ENCODE results near the gene THOC6.

The THOC6 gene

DNA sequence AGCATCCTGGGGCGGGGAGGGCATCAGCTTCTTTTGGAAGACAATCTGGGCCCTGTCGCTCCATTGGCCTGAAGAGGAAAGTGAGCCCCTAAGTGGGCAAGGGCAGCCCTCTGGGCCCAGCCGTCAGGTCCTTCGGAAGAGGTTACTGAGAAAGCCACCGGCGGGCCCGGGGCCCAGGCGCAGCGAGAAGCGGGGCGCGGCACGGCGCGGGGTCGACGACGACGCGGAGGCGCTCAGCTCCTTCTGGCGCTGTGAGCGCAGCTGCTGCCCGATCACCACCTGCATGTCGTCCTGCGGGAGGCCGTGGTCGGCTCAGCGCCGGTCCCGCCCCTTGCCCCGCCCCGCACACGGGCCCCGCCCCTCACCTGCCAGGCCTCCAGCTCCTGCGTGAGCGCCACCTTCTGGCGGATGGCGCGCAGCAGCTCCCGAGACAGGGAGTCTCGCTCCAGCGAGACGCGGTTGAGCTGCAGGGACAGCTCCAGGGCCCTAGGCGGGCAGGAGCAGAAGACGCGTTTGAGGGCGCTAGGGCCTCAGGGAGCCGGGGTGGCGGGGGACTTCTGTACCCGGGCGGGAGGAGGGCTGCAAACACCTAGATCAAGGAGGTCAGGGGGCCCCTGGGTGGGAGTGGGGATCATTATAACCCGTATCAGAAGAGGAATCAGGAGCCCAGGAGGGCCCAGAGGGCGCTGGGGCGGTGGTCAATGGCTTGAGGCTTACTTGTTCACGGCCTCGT is 4.3 kb downstream of the THOC6 start:
- Histone ChIP-seq H3K27me3 (ENCODE audit: insufficient read depth, low read length, poor library complexity) (no peaks in the 10 kb centered on the region), H3K79me2 (ENCODE audit: control insufficient read depth, insufficient read depth, low read length) (no peaks in the 10 kb centered on the region), H3K18ac (ENCODE audit: low read length) (no peak overlapping the region), H3K23ac (ENCODE audit: low read length) (no peak overlapping the region), H4K5ac (ENCODE audit: low read length) (no peak overlapping the region), H3K56ac (ENCODE audit: low read length) (peak overlapping the region; percentile 64), H2BK5ac (ENCODE audit: low read length) (no peak overlapping the region), H3K27ac (ENCODE audit: low read depth, low read length) (no peak overlapping the region), H3K36me3 (ENCODE audit: control insufficient read depth, insufficient read depth, low read length) (peaks cover 8% of the 10 kb centered on the region), H2BK15ac (replicated peaks; ENCODE audit: low read depth) (no peak overlapping the region), H3K9ac (ENCODE audit: low read length) (peak overlapping the region; percentile 47), H2AK5ac (ENCODE audit: low read length) (no peak overlapping the region), H3K4me1 (ENCODE audit: control insufficient read depth, low read depth, low read length) (peaks cover 1% of the 10 kb centered on the region), H3K79me1 (ENCODE audit: low read length) (peaks cover under 1% of the 10 kb centered on the region), H3K4ac (ENCODE audit: low read depth, low read length) (no peak overlapping the region), H3K4me3 (ENCODE audit: low read length) (no peak overlapping the region), H3K4me2 (ENCODE audit: low read length) (peak overlapping the region; percentile 31), H2BK120ac (ENCODE audit: low read depth, low read length) (no peak overlapping the region), H4K8ac (ENCODE audit: low read depth, low read length) (no peak overlapping the region)
- peak; percentile 93 for DNase-seq
- no CpG with 5 or more reads among the region's 58 CpGs for WGBS (ENCODE audit: extremely low coverage, insufficient coverage, low lambda C conversion rate)

- Histone ChIP-seq H2AK5ac (ENCODE audit: low read length) (no peak overlapping the region), H3K56ac (ENCODE audit: low read length) (no peak overlapping the region)
Measured at GRCh38 chr16:3028716-3029319, 5.0 kb downstream of the THOC6 start.

GRCh38 chr16:3029491-3030221 is 5.8 kb downstream of the THOC6 start:
- WGBS (ENCODE audit: extremely low coverage, insufficient coverage, low lambda C conversion rate) = no CpG with 5 or more reads among the region's 59 CpGs
- Histone ChIP-seq H3K56ac (ENCODE audit: low read length) (no peak overlapping the region), H3K23ac (ENCODE audit: low read length) (no peak overlapping the region), H3K27me3 (ENCODE audit: insufficient read depth, low read length, poor library complexity) (no peaks in the 10 kb centered on the region), H3K4me1 (ENCODE audit: control insufficient read depth, low read depth, low read length) (no peaks in the 10 kb centered on the region), H3K4me3 (ENCODE audit: low read length) (no peak overlapping the region), H3K36me3 (ENCODE audit: control insufficient read depth, insufficient read depth, low read length) (peaks cover 8% of the 10 kb centered on the region), H2BK120ac (ENCODE audit: low read depth, low read length) (no peak overlapping the region), H2BK15ac (replicated peaks; ENCODE audit: low read depth) (no peak overlapping the region), H3K4me2 (ENCODE audit: low read length) (no peak overlapping the region), H3K9ac (ENCODE audit: low read length) (no peak overlapping the region), H3K79me2 (ENCODE audit: control insufficient read depth, insufficient read depth, low read length) (no peaks in the 10 kb centered on the region), H2BK5ac (ENCODE audit: low read length) (no peak overlapping the region), H3K27ac (ENCODE audit: low read depth, low read length) (no peak overlapping the region), H4K5ac (ENCODE audit: low read length) (no peak overlapping the region), H2AK5ac (ENCODE audit: low read length) (no peak overlapping the region), H4K8ac (ENCODE audit: low read depth, low read length) (no peak overlapping the region), H3K79me1 (ENCODE audit: low read length) (no peaks in the 10 kb centered on the region), H3K4ac (ENCODE audit: low read depth, low read length) (no peak overlapping the region), H3K18ac (ENCODE audit: low read length) (no peak overlapping the region)
- DNase-seq = no peak

More at GRCh38 chr16:3028716-3029319, 5.0 kb downstream of the THOC6 start:
- H4K8ac ChIP-seq (ENCODE audit: low read depth, low read length) = no peak overlapping the region
- no peaks in the 10 kb centered on the region for H3K27me3 ChIP-seq (ENCODE audit: insufficient read depth, low read length, poor library complexity)
- H3K9ac ChIP-seq (ENCODE audit: low read length) = peak overlapping the region; percentile 15
- no peaks in the 10 kb centered on the region for H3K4me1 ChIP-seq (ENCODE audit: control insufficient read depth, low read depth, low read length)
- H2BK15ac ChIP-seq (replicated peaks; ENCODE audit: low read depth) = no peak overlapping the region
- no peak overlapping the region for H4K5ac ChIP-seq (ENCODE audit: low read length)
- no peak overlapping the region for H3K23ac ChIP-seq (ENCODE audit: low read length)
- no peak overlapping the region for H3K4me3 ChIP-seq (ENCODE audit: low read length)
- WGBS (ENCODE audit: extremely low coverage, insufficient coverage, low lambda C conversion rate) = no CpG with 5 or more reads among the region's 15 CpGs
- H3K4me2 ChIP-seq (ENCODE audit: low read length) = no peak overlapping the region
- H3K36me3 ChIP-seq (ENCODE audit: control insufficient read depth, insufficient read depth, low read length) = peaks cover 8% of the 10 kb centered on the region
- no peak overlapping the region for H2BK5ac ChIP-seq (ENCODE audit: low read length)
- H2BK120ac ChIP-seq (ENCODE audit: low read depth, low read length) = no peak overlapping the region
- H3K79me2 ChIP-seq (ENCODE audit: control insufficient read depth, insufficient read depth, low read length) = no peaks in the 10 kb centered on the region
- no peaks in the 10 kb centered on the region for H3K79me1 ChIP-seq (ENCODE audit: low read length)
- H3K18ac ChIP-seq (ENCODE audit: low read length) = no peak overlapping the region
- no peak overlapping the region for H3K27ac ChIP-seq (ENCODE audit: low read depth, low read length)
- H3K4ac ChIP-seq (ENCODE audit: low read depth, low read length) = no peak overlapping the region
- DNase-seq = no peak

- Histone ChIP-seq H3K23ac (ENCODE audit: low read length) (no peak overlapping the region), H2BK120ac (ENCODE audit: low read depth, low read length) (no peak overlapping the region), H3K4ac (ENCODE audit: low read depth, low read length) (no peak overlapping the region), H3K18ac (ENCODE audit: low read length) (no peak overlapping the region), H3K4me1 (ENCODE audit: control insufficient read depth, low read depth, low read length) (no peaks in the 10 kb centered on the region), H2BK15ac (replicated peaks; ENCODE audit: low read depth) (no peak overlapping the region), H4K8ac (ENCODE audit: low read depth, low read length) (no peak overlapping the region), H3K27ac (ENCODE audit: low read depth, low read length) (no peak overlapping the region), H3K4me3 (ENCODE audit: low read length) (no peak overlapping the region), H4K5ac (ENCODE audit: low read length) (no peak overlapping the region), H3K79me1 (ENCODE audit: low read length) (no peaks in the 10 kb centered on the region), H3K27me3 (ENCODE audit: insufficient read depth, low read length, poor library complexity) (no peaks in the 10 kb centered on the region), H3K4me2 (ENCODE audit: low read length) (no peak overlapping the region), H3K79me2 (ENCODE audit: control insufficient read depth, insufficient read depth, low read length) (no peaks in the 10 kb centered on the region), H3K9ac (ENCODE audit: low read length) (no peak overlapping the region), H2AK5ac (ENCODE audit: low read length) (no peak overlapping the region), H2BK5ac (ENCODE audit: low read length) (no peak overlapping the region), H3K36me3 (ENCODE audit: control insufficient read depth, insufficient read depth, low read length) (peaks cover 8% of the 10 kb centered on the region), H3K56ac (ENCODE audit: low read length) (no peak overlapping the region)
- no CpG with 5 or more reads among the region's 33 CpGs for WGBS (ENCODE audit: extremely low coverage, insufficient coverage, low lambda C conversion rate)
- no peak for DNase-seq
Measured at GRCh38 chr16:3030222-3031212, 6.7 kb downstream of the THOC6 start.

GRCh38 chr16:3032624-3033023 is 8.8 kb downstream of the THOC6 start:
- no peak overlapping the region for H3K9ac ChIP-seq (ENCODE audit: low read length)

More at GRCh38 chr16:3032624-3033023, 8.8 kb downstream of the THOC6 start:
- no peak overlapping the region for H3K23ac ChIP-seq (ENCODE audit: low read length)
- H3K56ac ChIP-seq (ENCODE audit: low read length) = no peak overlapping the region
- H3K4me1 ChIP-seq (ENCODE audit: control insufficient read depth, low read depth, low read length) = no peaks in the 10 kb centered on the region
- H4K5ac ChIP-seq (ENCODE audit: low read length) = no peak overlapping the region
- H3K4me2 ChIP-seq (ENCODE audit: low read length) = no peak overlapping the region
- H3K27me3 ChIP-seq (ENCODE audit: insufficient read depth, low read length, poor library complexity) = no peaks in the 10 kb centered on the region
- WGBS (ENCODE audit: extremely low coverage, insufficient coverage, low lambda C conversion rate) = no CpG with 5 or more reads among the region's 7 CpGs
- no peak overlapping the region for H2BK120ac ChIP-seq (ENCODE audit: low read depth, low read length)
- no peak for DNase-seq
- no peak overlapping the region for H3K27ac ChIP-seq (ENCODE audit: low read depth, low read length)
- H2BK15ac ChIP-seq (replicated peaks; ENCODE audit: low read depth) = no peak overlapping the region
- no peak overlapping the region for H3K4me3 ChIP-seq (ENCODE audit: low read length)
- H3K36me3 ChIP-seq (ENCODE audit: control insufficient read depth, insufficient read depth, low read length) = no peaks in the 10 kb centered on the region
- H3K79me1 ChIP-seq (ENCODE audit: low read length) = no peaks in the 10 kb centered on the region
- no peak overlapping the region for H3K18ac ChIP-seq (ENCODE audit: low read length)
- H3K79me2 ChIP-seq (ENCODE audit: control insufficient read depth, insufficient read depth, low read length) = no peaks in the 10 kb centered on the region
- H2BK5ac ChIP-seq (ENCODE audit: low read length) = no peak overlapping the region
- no peak overlapping the region for H3K4ac ChIP-seq (ENCODE audit: low read depth, low read length)
- H2AK5ac ChIP-seq (ENCODE audit: low read length) = no peak overlapping the region
- no peak overlapping the region for H4K8ac ChIP-seq (ENCODE audit: low read depth, low read length)

Data from mesendoderm (in vitro differentiated cells).